PC-9 (cell line): ENCODE measurements around the gene NYAP2.

Experiments
- EZH2 ChIP-seq: fragments of 200-600 bp; sonication (generic); IDR thresholded peaks from 2 replicates; pipeline ENCODE4 v1.8.0; 2017; ENCODE audit warnings: antibody characterized with exemption, low read depth
- TF ChIP-seq, protein P1 (sequence below): fragments of 200-600 bp; sonication (generic); conservative IDR thresholded peaks from 2 replicates; pipeline ENCODE4 v1.6.1; 2017; ENCODE audit warnings: mixed run types, antibody characterized with exemption, mild to moderate bottlenecking, moderate library complexity

DNA sequence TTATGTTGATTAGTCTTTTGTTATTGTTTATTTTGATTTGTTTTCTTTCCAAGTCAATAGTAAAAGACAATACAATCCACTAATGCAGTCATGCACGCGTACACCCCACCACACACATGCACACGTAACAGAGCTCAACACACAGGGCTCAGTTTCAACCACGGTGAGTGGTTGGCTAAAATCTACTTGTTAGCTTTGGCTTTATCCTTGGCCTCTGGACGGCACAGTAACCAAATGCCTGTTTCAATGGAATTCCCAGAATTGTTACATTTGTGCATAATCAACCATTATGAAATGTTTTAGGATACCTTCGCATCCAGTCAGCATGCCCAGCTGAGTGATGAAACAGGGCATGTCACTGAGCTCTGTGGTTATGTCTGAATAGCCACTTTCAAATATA is 53.2 kb downstream of the NYAP2 start:
- TF ChIP-seq EZH2: no peak
- TF ChIP-seq, protein P1, sequence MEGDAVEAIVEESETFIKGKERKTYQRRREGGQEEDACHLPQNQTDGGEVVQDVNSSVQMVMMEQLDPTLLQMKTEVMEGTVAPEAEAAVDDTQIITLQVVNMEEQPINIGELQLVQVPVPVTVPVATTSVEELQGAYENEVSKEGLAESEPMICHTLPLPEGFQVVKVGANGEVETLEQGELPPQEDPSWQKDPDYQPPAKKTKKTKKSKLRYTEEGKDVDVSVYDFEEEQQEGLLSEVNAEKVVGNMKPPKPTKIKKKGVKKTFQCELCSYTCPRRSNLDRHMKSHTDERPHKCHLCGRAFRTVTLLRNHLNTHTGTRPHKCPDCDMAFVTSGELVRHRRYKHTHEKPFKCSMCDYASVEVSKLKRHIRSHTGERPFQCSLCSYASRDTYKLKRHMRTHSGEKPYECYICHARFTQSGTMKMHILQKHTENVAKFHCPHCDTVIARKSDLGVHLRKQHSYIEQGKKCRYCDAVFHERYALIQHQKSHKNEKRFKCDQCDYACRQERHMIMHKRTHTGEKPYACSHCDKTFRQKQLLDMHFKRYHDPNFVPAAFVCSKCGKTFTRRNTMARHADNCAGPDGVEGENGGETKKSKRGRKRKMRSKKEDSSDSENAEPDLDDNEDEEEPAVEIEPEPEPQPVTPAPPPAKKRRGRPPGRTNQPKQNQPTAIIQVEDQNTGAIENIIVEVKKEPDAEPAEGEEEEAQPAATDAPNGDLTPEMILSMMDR: no peak
